Right lobe of liver (tissue), 6 donors: ENCODE measurements around the gene TLN1. TPM values are rescaled to one million over a fixed set of nuclear protein-coding genes. Genes with fewer than 3 reads are reported as not detected.

Source experiments
- ATAC-seq, 4 donors: fragments of 200-7000 bp; cut with Tn5 transposase; one replicate each; pipeline ENCODE4 v1.9.1; 2020; ENCODE audit warnings: mild to moderate bottlenecking in 4 of 4, moderate library complexity in 4 of 4
- DNase-seq, 3 donors: peaks; one replicate each; pipeline ENCODE4 v3.0.0-alpha.2; 2020
- H3K27ac ChIP-seq, 3 donors: fragments of 200-600 bp; one replicate each; pipeline ENCODE4 v1.8.0; 2022
- H3K27me3 ChIP-seq, 2 donors: fragments of 200-600 bp; one replicate each; pipeline ENCODE4 v1.8.0; 2022
- H3K36me3 ChIP-seq, 4 donors: fragments of 200-600 bp; sonication (generic) in 1 of 4; one replicate each; pipeline versions ENCODE4 v1.5.1 to v1.8.0; 2017 to 2022; ENCODE audit warnings: control low read depth in 1 of 4
- H3K4me1 ChIP-seq, 4 donors: fragments of 200-600 bp; sonication (generic) in 1 of 4; one replicate each; pipeline versions ENCODE4 v1.5.1 to v1.8.0; 2017 to 2022; ENCODE audit warnings: control low read depth in 1 of 4
- H3K4me3 ChIP-seq, 3 donors: fragments of 200-600 bp; one replicate each; pipeline ENCODE4 v1.8.0; 2022
- H3K9me3 ChIP-seq, 4 donors: fragments of 200-600 bp; sonication (generic) in 1 of 4; one replicate each; pipeline versions ENCODE4 v1.5.1 to v1.8.0; 2017 to 2022; ENCODE audit warnings: control low read depth in 1 of 4
- POLR2A ChIP-seq: fragments of 450-650 bp; IDR thresholded peaks from one replicate; pipeline ENCODE4 v1.6.1; 2017; ENCODE audit warnings: antibody characterized with exemption, mild to moderate bottlenecking
- WGBS: methylation state at CpG from one replicate; pipeline ENCODE4 v1.1.6; 2018; ENCODE audit warnings: low coverage, low lambda C conversion rate; ENCODE audit not compliant: insufficient coverage; ENCODE audit errors: missing lambda C conversion rate; 5-methylcytosine and 5-hydroxymethylcytosine counted together
- intact Hi-C, 2 donors: fragments of 100-400 bp; cut with DNase I; formaldehyde crosslinking; loops; one replicate each; pipeline versions ENCODE4 v1.11.2 to v1.14.1; 2022
- total RNA-seq, 6 experiments: library from RNA; depleted of rRNA in 2 of 6; stranded (reverse); fragments of >200 nt in 2 of 6; fragmentation: NEBNext Ultra II Directional in 3 of 6; extraction: Animal tissue kit (Norgen Biotek cat#: 25700) in 3 of 6; gene quantifications; one replicate each; pipeline versions ENCODE4 v1.1.0 to v1.2.4, GENCODE V29; 2016 to 2023
- TF ChIP-seq, protein P1 (sequence below), 4 donors: fragments of 200-600 bp in 3 of 4; fragments of 450-650 bp in 1 of 4; IDR thresholded peaks; one replicate each; pipeline versions ENCODE4 v1.5.1 to v1.8.0; 2016 to 2022; ENCODE audit warnings: antibody characterized with exemption in 4 of 4, mild to moderate bottlenecking in 2 of 4
- donor health status: DM: no; HTN: yes; CAD: no.
- donor health status: DM: no; HTN: no; CAD: no.
- donor health status: DM: no; HTN: no; CAD: no.
- donor health status: DM: no; HTN: yes; CAD: no.
- donor health status: DM: no; HTN: yes; CAD: no.

The TLN1 gene
- total RNA-seq, 6 experiments from 2014 or later: 103 to 168 (median 128) TPM

DNA sequence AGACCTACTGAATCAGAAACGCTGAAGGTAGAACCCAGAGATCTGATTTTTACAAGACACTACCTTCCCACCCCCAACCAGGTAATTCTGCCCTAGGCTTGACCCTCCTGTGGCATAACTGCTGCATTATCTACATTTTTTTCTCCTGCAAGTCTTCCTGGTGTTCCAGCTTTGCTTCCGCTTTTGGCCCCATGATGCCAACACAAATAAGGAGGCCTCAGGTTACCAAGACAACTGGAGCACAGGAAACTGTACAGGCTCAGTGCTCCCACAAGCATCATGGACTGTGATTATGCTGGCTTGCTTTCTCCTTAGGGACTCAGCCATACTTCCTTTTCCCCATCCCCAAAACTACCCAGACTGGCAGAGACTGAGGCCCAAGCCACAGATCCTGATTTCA lies 28.7 kb upstream of the TLN1 start:
- DNase-seq: no peak

DNA sequence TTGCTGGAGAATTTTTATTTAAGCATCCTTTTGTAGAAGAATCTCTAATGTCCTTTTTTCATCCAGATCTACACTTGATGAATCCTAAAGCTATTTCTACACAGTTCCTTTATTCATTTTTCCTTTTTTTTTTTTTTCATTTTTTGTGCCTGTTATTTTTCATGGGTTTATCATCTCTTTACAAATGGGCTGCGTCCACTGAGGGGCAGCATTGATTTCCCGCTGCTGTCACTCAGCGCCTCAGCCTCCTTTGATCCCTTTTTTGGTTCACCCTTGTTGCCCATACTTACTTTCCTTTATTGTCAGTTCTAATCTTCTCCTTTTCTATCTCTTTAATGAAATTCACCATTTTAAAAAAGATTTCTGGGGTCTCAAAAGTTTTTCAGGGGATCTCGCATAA lies 27.8 kb upstream of the TLN1 start:
- ATAC-seq (no peak), DNase-seq (no peak)
- H3K27me3 ChIP-seq: no peaks in the 10 kb centered on the region
- no peak overlapping the region for H3K4me3 ChIP-seq
- H3K9me3 ChIP-seq: no peaks in the 10 kb centered on the region
- WGBS: 98% methylated on average over 4 of the region's 4 CpGs
- no peak for TF ChIP-seq POLR2A
- TF ChIP-seq, protein P1, sequence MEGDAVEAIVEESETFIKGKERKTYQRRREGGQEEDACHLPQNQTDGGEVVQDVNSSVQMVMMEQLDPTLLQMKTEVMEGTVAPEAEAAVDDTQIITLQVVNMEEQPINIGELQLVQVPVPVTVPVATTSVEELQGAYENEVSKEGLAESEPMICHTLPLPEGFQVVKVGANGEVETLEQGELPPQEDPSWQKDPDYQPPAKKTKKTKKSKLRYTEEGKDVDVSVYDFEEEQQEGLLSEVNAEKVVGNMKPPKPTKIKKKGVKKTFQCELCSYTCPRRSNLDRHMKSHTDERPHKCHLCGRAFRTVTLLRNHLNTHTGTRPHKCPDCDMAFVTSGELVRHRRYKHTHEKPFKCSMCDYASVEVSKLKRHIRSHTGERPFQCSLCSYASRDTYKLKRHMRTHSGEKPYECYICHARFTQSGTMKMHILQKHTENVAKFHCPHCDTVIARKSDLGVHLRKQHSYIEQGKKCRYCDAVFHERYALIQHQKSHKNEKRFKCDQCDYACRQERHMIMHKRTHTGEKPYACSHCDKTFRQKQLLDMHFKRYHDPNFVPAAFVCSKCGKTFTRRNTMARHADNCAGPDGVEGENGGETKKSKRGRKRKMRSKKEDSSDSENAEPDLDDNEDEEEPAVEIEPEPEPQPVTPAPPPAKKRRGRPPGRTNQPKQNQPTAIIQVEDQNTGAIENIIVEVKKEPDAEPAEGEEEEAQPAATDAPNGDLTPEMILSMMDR (IDR thresholded peaks at IDR 0.05): no peak
- peaks cover 0 to 18% (median 6%) of the 10 kb centered on the region in 4 donors for H3K4me1 ChIP-seq
- no peaks in the 10 kb centered on the region for H3K36me3 ChIP-seq
- intact Hi-C loops: no loop called here
- no peak overlapping the region for H3K27ac ChIP-seq

More for the DNA sequence above, 28.7 kb upstream of the TLN1 start:
- 55% methylated on average over 1 of the region's 2 CpGs for WGBS
- H3K4me1 ChIP-seq: peaks cover 0 to 18% (median 6%) of the 10 kb centered on the region in 4 donors
- H3K27ac ChIP-seq: no peak overlapping the region
- intact Hi-C loops: no loop called here
- no peak overlapping the region for H3K4me3 ChIP-seq
- TF ChIP-seq POLR2A: no peak
- TF ChIP-seq, protein P1 (IDR thresholded peaks at IDR 0.05): no peak
- no peak for ATAC-seq
- H3K9me3 ChIP-seq: no peaks in the 10 kb centered on the region
- H3K36me3 ChIP-seq: no peaks in the 10 kb centered on the region
- H3K27me3 ChIP-seq: no peaks in the 10 kb centered on the region

DNA sequence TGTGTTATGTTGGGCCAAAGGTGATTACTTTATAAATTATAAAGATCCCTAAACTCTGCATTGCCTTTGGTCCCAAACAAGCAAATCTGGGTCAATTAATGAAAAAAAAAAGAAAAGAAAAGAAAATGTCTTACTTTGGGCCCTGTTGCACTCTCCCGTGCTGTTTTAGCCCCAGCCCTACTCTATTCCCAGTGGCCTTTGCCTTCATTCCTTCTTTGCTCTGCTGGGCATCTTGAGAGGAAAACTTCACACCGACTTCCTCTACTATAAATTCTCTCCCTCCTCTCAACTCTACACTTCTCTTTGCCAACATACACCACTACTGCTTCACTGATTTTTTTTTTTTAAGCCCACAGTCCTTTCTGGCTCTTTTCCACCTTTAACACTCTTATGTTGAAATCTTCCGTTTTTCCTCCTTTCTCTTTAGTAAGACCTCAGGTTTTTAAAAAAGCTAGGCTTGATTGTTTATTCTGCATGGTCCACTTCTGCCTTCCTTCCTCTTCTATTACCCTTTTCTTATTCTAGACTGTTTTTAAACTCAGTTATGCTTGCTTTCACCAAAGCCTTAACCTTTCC lies 26.6 kb upstream of the TLN1 start:
- Histone ChIP-seq H3K4me1 (peaks cover 0 to 18% (median 6%) of the 10 kb centered on the region in 4 donors), H3K36me3 (peaks cover 0 to 3% (median 0%) of the 10 kb centered on the region in 4 donors), H3K4me3 (no peak overlapping the region), H3K27ac (no peak overlapping the region), H3K9me3 (no peaks in the 10 kb centered on the region), H3K27me3 (no peaks in the 10 kb centered on the region)
- ATAC-seq (no peak), DNase-seq (no peak)
- WGBS: 40% methylated on average over 3 of the region's 3 CpGs
- intact Hi-C loops: no loop called here
- TF ChIP-seq, protein P1 (IDR thresholded peaks at IDR 0.05): no peak
- no peak for TF ChIP-seq POLR2A

DNA sequence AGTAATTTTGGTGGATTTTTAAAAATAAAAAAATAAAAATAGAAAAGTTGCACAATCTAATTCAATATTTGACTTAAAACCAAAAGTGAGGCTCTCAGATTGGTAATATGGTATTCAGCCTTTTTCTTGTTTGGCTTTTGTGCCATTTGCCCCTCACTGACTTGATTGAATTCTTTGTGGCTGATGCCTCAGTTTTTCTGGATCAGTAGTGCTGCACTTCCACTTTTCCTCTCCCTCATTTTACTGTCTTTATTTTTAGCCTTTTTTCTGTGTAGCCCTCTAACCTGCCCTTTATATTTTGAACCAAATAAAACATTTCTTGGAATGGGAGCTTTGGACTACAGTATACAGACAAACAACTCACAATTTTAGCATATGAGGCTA lies 25.9 kb upstream of the TLN1 start:
- ATAC-seq: no peak
- Histone ChIP-seq H3K27ac (peak overlapping the region; percentile 72 to 93 (median 82)), H3K9me3 (no peaks in the 10 kb centered on the region), H3K27me3 (no peaks in the 10 kb centered on the region), H3K4me1 (peaks cover 0 to 18% (median 6%) of the 10 kb centered on the region in 4 donors), H3K4me3 (peak overlapping the region; percentile 61 to 68 (median 65)), H3K36me3 (peaks cover 0 to 10% (median 4%) of the 10 kb centered on the region in 4 donors)
- intact Hi-C loops: no loop called here
- DNase-seq: no peak
- TF ChIP-seq, protein P1 (IDR thresholded peaks at IDR 0.05): no peak
- no peak for TF ChIP-seq POLR2A
